NCI-H460 (cell line): ENCODE measurements around the gene AGAP9. TPM values are rescaled to one million over a fixed set of nuclear protein-coding genes. Genes with fewer than 3 reads are reported as not detected.
"Not testable (repeated sequence)": the region's sequence is repeated elsewhere in the genome, so short reads cannot be mapped to it uniquely, and the experiment has no call there.

ENCODE experiments used
- DNase-seq: peaks from one replicate; pipeline ENCODE4 v3.0.0-alpha.2; 2016; ENCODE audit warnings: low read depth; ENCODE audit errors: extremely low read depth
- small RNA-seq, 2 experiments: library from RNA; depleted of rRNA; stranded (forward); fragments of <200 nt; gene quantifications; one replicate each; pipeline ENCODE3, GENCODE V24; 2014
- total RNA-seq: library from RNA; depleted of rRNA; stranded (reverse); fragments of >200 nt; shearing (Covaris generic); gene quantifications from 2 replicates; pipeline ENCODE4 v1.2.3, GENCODE V29; 2014; rRNA removed

AGAP9 gene
- total RNA-seq, 1 experiment from 2014 or later, result 6.1 TPM

- DNase-seq, result no peak
Measured at GRCh38 chr10:47458466-47459154, 64.8 kb downstream of the AGAP9 start.

- no peak for DNase-seq
Measured at GRCh38 chr10:47457826-47458225, 65.6 kb downstream of the AGAP9 start.

- no peak for DNase-seq
Measured at GRCh38 chr10:47457528-47457820, 66.0 kb downstream of the AGAP9 start.

GRCh38 chr10:47456794-47457527, 66.5 kb downstream of the AGAP9 start:
- DNase-seq, result no peak

GRCh38 chr10:47456079-47456785, 67.2 kb downstream of the AGAP9 start:
- DNase-seq, result no peak

GRCh38 chr10:47455350-47456078, 67.9 kb downstream of the AGAP9 start:
- DNase-seq, result not testable (repeated sequence)

GRCh38 chr10:47454780-47455058, 68.7 kb downstream of the AGAP9 start:
- no peak for DNase-seq

- DNase-seq, result no peak
Measured at GRCh38 chr10:47454008-47454779, 69.2 kb downstream of the AGAP9 start.

GRCh38 chr10:47453141-47454007, 70.1 kb downstream of the AGAP9 start:
- no peak for DNase-seq

GRCh38 chr10:47452495-47453140, 70.8 kb downstream of the AGAP9 start:
- no peak for DNase-seq

- DNase-seq, result no peak
Measured at GRCh38 chr10:47451998-47452494, 71.4 kb downstream of the AGAP9 start.

Small RNAs within 50 kb of the gene (small RNA-seq; reads per million reads assigned to genes)
- 0 reads per million in 2 experiments for gene AL591684.3
- 0 reads per million in 2 experiments for gene RNA5SP312

Other genes starting within 250 kb of the AGAP9 start
- not detected in 2 replicates for gene GDF10, start 223.4 kb downstream of the AGAP9 start, total RNA-seq
- not detected in 2 replicates for gene GDF2, start 201.2 kb downstream of the AGAP9 start, total RNA-seq
- gene RBP3, start 175.3 kb downstream of the AGAP9 start, total RNA-seq, result not detected in 2 replicates
- gene ZNF488, start 139.3 kb downstream of the AGAP9 start, total RNA-seq, result not detected in 2 replicates
- not detected in 2 replicates for gene ANXA8, start 39.5 kb downstream of the AGAP9 start, total RNA-seq
- gene FAM25G, start 31.9 kb downstream of the AGAP9 start, total RNA-seq, result not detected in 2 replicates
- gene SYT15B, start 240.0 kb upstream of the AGAP9 start, total RNA-seq, result 0.07 TPM in 1 of 2 replicates, not detected in the other